Astrocyte (in vitro differentiated cells and primary cell): Measurements from ENCODE around the gene SLC6A16. TPM values are rescaled to one million over a fixed set of nuclear protein-coding genes. Genes with fewer than 3 reads are reported as not detected.
"Not testable (repeated sequence)": the region's sequence is repeated elsewhere in the genome, so short reads cannot be mapped to it uniquely, and the experiment has no call there.

Experiments
- DNase-seq: peaks from one replicate; pipeline ENCODE4 v3.0.0-alpha.2; 2010; ENCODE audit warnings: low read depth
- FAIRE-seq: peaks from 2 replicates; lab custom pipeline; 2011; peaks lifted over from hg19 to GRCh38; lab: Jason Lieb, UNC
- H2AFZ ChIP-seq: 2 replicates; pipeline ENCODE4 v1.6.0; 2012; ENCODE audit warnings: low read depth, low read length, inconsistent platforms
- H3K27ac ChIP-seq: 2 replicates; pipeline ENCODE4 v1.5.1; 2011; ENCODE audit warnings: low read depth, low read length, inconsistent platforms
- H3K27me3 ChIP-seq: 2 replicates; pipeline ENCODE4 v1.6.0; 2011; ENCODE audit warnings: low read length, inconsistent platforms; ENCODE audit not compliant: insufficient read depth
- H3K36me3 ChIP-seq: 2 replicates; pipeline ENCODE4 v1.5.1; 2011; ENCODE audit warnings: low read length, inconsistent platforms; ENCODE audit not compliant: insufficient read depth
- H3K4me1 ChIP-seq: 2 replicates; pipeline ENCODE4 v1.5.1; 2011; ENCODE audit warnings: low read length, inconsistent platforms; ENCODE audit not compliant: insufficient read depth
- H3K4me2 ChIP-seq: 2 replicates; pipeline ENCODE4 v1.6.0; 2012; ENCODE audit warnings: low read length, inconsistent platforms
- H3K4me3 ChIP-seq: 2 replicates; pipeline ENCODE4 v1.5.1; 2011; ENCODE audit warnings: low read depth, mild to moderate bottlenecking, low read length, inconsistent platforms; ENCODE audit not compliant: insufficient read depth
- H3K79me2 ChIP-seq: 2 replicates; pipeline ENCODE4 v1.6.0; 2012; ENCODE audit warnings: mild to moderate bottlenecking, low read length, inconsistent platforms; ENCODE audit not compliant: insufficient read depth
- H3K9ac ChIP-seq: 2 replicates; pipeline ENCODE4 v1.6.0; 2012; ENCODE audit warnings: mild to moderate bottlenecking, low read length, inconsistent platforms
- H3K9me3 ChIP-seq: 2 replicates; pipeline ENCODE4 v1.5.1; 2012; ENCODE audit warnings: low read depth, mild to moderate bottlenecking, low read length, inconsistent platforms; ENCODE audit not compliant: insufficient read depth
- H4K20me1 ChIP-seq: 2 replicates; pipeline ENCODE4 v1.6.0; 2012; ENCODE audit warnings: low read length, inconsistent platforms; ENCODE audit not compliant: insufficient read depth
- H3K27ac Mint-ChIP-seq: one replicate; pipeline ENCODE4 v1.8.0; 2021; ENCODE audit warnings: mild to moderate bottlenecking, mixed read lengths; ENCODE audit not compliant: unreplicated experiment
- H3K27me3 Mint-ChIP-seq: one replicate; pipeline ENCODE4 v1.8.0; 2021; ENCODE audit warnings: low read depth, mixed read lengths; ENCODE audit not compliant: unreplicated experiment
- H3K36me3 Mint-ChIP-seq: one replicate; pipeline ENCODE4 v1.8.0; 2021; ENCODE audit warnings: low read depth, mixed read lengths; ENCODE audit not compliant: unreplicated experiment
- H3K4me1 Mint-ChIP-seq: one replicate; pipeline ENCODE4 v1.8.0; 2021; ENCODE audit warnings: low read depth, mixed read lengths; ENCODE audit not compliant: unreplicated experiment
- H3K4me3 Mint-ChIP-seq: one replicate; pipeline ENCODE4 v1.8.0; 2021; ENCODE audit warnings: mild to moderate bottlenecking, moderate library complexity, mixed read lengths; ENCODE audit not compliant: unreplicated experiment
- H3K9me3 Mint-ChIP-seq: one replicate; pipeline ENCODE4 v1.8.0; 2021; ENCODE audit warnings: mild to moderate bottlenecking, mixed read lengths; ENCODE audit not compliant: unreplicated experiment
- CTCF ChIP-seq: IDR thresholded peaks from 2 replicates; pipeline ENCODE4 v1.5.1; 2011; ENCODE audit warnings: low read depth, mild to moderate bottlenecking, inconsistent platforms, low read length, moderate library complexity; ENCODE audit not compliant: insufficient read depth
- EZH2 ChIP-seq: IDR thresholded peaks from 2 replicates; pipeline ENCODE4 v1.6.1; 2012; ENCODE audit warnings: mild to moderate bottlenecking, low read length, inconsistent platforms; ENCODE audit not compliant: insufficient read depth
- total RNA-seq: library from RNA; stranded (reverse); gene quantifications from 2 replicates; pipeline ENCODE4 v1.2.1, GENCODE V29; 2021

The SLC6A16 gene
- total RNA-seq, 1 donor from 2014 or later: 4.6 TPM

- Histone ChIP-seq H3K4me1 (no peaks in the 10 kb centered on the region), H3K4me2 (peak overlapping the region; percentile 79), H3K36me3 (no peaks in the 10 kb centered on the region), H3K9me3 (no peaks in the 10 kb centered on the region), H3K79me2 (no peaks in the 10 kb centered on the region), H3K27me3 (no peaks in the 10 kb centered on the region), H3K4me3 (no peak overlapping the region), H4K20me1 (no peaks in the 10 kb centered on the region), H2AFZ (peak overlapping the region; percentile 56), H3K27ac (no peak overlapping the region), H3K9ac (no peak overlapping the region)
- Mint-ChIP-seq H3K27ac (no peak overlapping the region), H3K4me1 (no peaks in the 10 kb centered on the region), H3K36me3 (peaks cover 19% of the 10 kb centered on the region), H3K9me3 (peaks cover 12% of the 10 kb centered on the region), H3K27me3 (no peaks in the 10 kb centered on the region), H3K4me3 (no peak overlapping the region)
- DNase-seq: peak; percentile 18
- TF ChIP-seq CTCF (peak; percentile 79), EZH2 (no peak)
- no peak for FAIRE-seq
Measured at GRCh38 chr19:49301165-49301865, 23.7 kb downstream of the SLC6A16 start.

GRCh38 chr19:49298653-49299052, 26.3 kb downstream of the SLC6A16 start:
- H3K36me3 ChIP-seq, H4K20me1 ChIP-seq, H3K36me3 Mint-ChIP-seq, H3K9me3 Mint-ChIP-seq, H3K27me3 Mint-ChIP-seq, H3K4me3 Mint-ChIP-seq, FAIRE-seq, H3K9me3 ChIP-seq, H3K27ac ChIP-seq, DNase-seq, H3K27ac Mint-ChIP-seq, H3K27me3 ChIP-seq, H3K4me1 ChIP-seq, H3K4me2 ChIP-seq, H2AFZ ChIP-seq, H3K79me2 ChIP-seq, H3K4me3 ChIP-seq, H3K9ac ChIP-seq, H3K4me1 Mint-ChIP-seq: not testable (repeated sequence)

- Histone ChIP-seq H3K4me2 (no peak overlapping the region), H3K4me1 (no peaks in the 10 kb centered on the region), H3K36me3 (no peaks in the 10 kb centered on the region), H3K9me3 (no peaks in the 10 kb centered on the region), H3K79me2 (no peaks in the 10 kb centered on the region), H2AFZ (no peak overlapping the region), H3K27ac (no peak overlapping the region), H3K4me3 (no peak overlapping the region), H3K27me3 (no peaks in the 10 kb centered on the region), H4K20me1 (no peaks in the 10 kb centered on the region), H3K9ac (no peak overlapping the region)
- Mint-ChIP-seq H3K4me1 (no peaks in the 10 kb centered on the region), H3K27me3 (peaks cover 2% of the 10 kb centered on the region), H3K4me3 (no peak overlapping the region), H3K36me3 (peaks cover under 1% of the 10 kb centered on the region), H3K9me3 (peaks cover 5% of the 10 kb centered on the region), H3K27ac (no peak overlapping the region)
- FAIRE-seq (no peak), DNase-seq (peak; percentile 36)
- TF ChIP-seq CTCF (no peak), EZH2 (no peak)
Measured at GRCh38 chr19:49297403-49297802, 27.6 kb downstream of the SLC6A16 start.
